ENCODE measurements around the gene CEP128. TPM values are rescaled to one million over a fixed set of nuclear protein-coding genes. Genes with fewer than 3 reads are reported as not detected.

Gene CEP128
- total and polyA plus RNA-seq, 3 donors from 2014 or later: 8.5 to 30.9 (median 15.3) TPM

- no peak for DNase-seq
- Histone ChIP-seq H3K4me3 (no peak overlapping the region), H3K36me3 (ENCODE audit: low read depth, missing control alignments) (no peaks in the 10 kb centered on the region), H3K27me3 (no peaks in the 10 kb centered on the region), H3K4me1 (no peaks in the 10 kb centered on the region), H3K27ac (no peak overlapping the region), H3K9me3 (no peaks in the 10 kb centered on the region)
- intact Hi-C loops (cut with DNase I; ENCODE audit: low total_unique reads): no loop called here
- WGBS, 2 donors: 89 to 91% methylated on average over 1 of the region's 1 CpG
- TF ChIP-seq POLR2A (IDR thresholded peaks at IDR 0.05) (no peak), CTCF (IDR thresholded peaks at IDR 0.05) (no peak)
These were observed 170.3 kb downstream of the CEP128 start for GRCh38 chr14:80771201-80771600.

GRCh38 chr14:80770114-80770908, 171.2 kb downstream of the CEP128 start:
- 95 to 100% methylated on average over 1 of the region's 1 CpG for WGBS, 2 donors
- H3K27me3 ChIP-seq: no peaks in the 10 kb centered on the region
- no peaks in the 10 kb centered on the region for H3K9me3 ChIP-seq
- H3K4me3 ChIP-seq: no peak overlapping the region
- H3K36me3 ChIP-seq (ENCODE audit: low read depth, missing control alignments): no peaks in the 10 kb centered on the region
- no peak for TF ChIP-seq CTCF (IDR thresholded peaks at IDR 0.05)
- no peak for TF ChIP-seq POLR2A (IDR thresholded peaks at IDR 0.05)
- intact Hi-C loops (cut with DNase I; ENCODE audit: low total_unique reads): no loop called here
- no peak for DNase-seq
- no peak overlapping the region for H3K27ac ChIP-seq
- H3K4me1 ChIP-seq: no peaks in the 10 kb centered on the region

DNA sequence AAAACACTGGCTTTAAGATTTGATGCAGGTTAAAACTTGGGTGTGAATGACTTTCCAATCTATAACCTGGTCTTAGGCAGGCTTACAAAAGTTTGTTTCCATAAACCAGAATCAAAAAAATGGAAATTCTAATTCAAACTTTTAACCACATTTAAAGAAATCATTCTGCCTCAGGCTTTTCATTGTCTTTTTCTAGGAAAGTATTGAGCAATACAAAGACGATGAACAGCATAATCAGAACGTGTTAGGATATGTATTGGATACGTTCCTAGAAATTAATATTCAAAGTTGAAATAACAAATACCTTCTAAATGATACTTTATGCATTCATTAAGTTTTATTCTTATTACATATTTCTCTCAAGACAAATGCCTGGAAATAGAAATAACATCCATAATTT, 172.9 kb downstream of the CEP128 start:
- intact Hi-C loops (cut with DNase I; ENCODE audit: low total_unique reads): no loop called here
- H3K4me3 ChIP-seq: no peak overlapping the region
- no peaks in the 10 kb centered on the region for H3K9me3 ChIP-seq
- 86 to 96% methylated on average over 3 of the region's 3 CpGs for WGBS, 2 donors
- H3K36me3 ChIP-seq (ENCODE audit: low read depth, missing control alignments): no peaks in the 10 kb centered on the region
- H3K27me3 ChIP-seq: no peaks in the 10 kb centered on the region
- DNase-seq: no peak
- H3K27ac ChIP-seq: no peak overlapping the region
- H3K4me1 ChIP-seq: no peaks in the 10 kb centered on the region
- TF ChIP-seq CTCF (IDR thresholded peaks at IDR 0.05) (no peak), POLR2A (IDR thresholded peaks at IDR 0.05) (no peak)

DNA sequence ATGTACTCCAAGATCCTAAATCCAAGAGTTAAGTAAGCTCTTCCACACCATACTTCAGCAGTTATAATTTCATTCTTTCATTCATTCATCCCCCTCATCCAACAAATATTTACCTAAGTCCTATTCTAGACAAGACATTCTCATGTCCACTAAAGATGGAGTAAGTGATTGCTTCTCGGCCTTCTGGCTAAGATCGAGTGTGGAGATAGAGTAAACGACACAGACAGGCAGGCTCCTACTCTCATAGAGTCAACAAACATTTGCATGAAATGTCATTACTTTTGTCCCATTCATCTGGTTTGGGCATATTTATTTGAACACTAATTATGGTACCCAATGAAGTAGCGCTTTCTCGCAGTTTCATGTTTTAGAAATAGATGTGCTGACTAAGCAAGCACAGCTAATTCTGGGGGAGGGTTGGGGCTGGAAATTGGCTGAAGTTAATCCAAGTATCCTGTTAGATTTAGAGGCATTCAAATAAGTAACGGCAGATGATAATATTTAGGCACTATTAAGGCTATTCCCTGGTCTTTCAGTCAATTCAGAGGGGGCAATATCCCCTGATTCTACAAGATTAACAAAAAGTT, 176.5 kb downstream of the CEP128 start:
- Histone ChIP-seq H3K27me3 (no peaks in the 10 kb centered on the region), H3K9me3 (no peaks in the 10 kb centered on the region), H3K4me3 (no peak overlapping the region), H3K4me1 (no peaks in the 10 kb centered on the region), H3K27ac (no peak overlapping the region), H3K36me3 (ENCODE audit: low read depth, missing control alignments) (no peaks in the 10 kb centered on the region)
- 88 to 95% methylated on average over 6 of the region's 6 CpGs for WGBS, 2 donors
- DNase-seq: no peak
- TF ChIP-seq POLR2A (IDR thresholded peaks at IDR 0.05) (no peak), CTCF (IDR thresholded peaks at IDR 0.05) (no peak)
- intact Hi-C loops (cut with DNase I; ENCODE audit: low total_unique reads): no loop called here
